OCI-LY1 (cell line): ENCODE data around the gene KRTAP9-1.

Experiments used
- H2AFZ ChIP-seq: fragments of 200-600 bp; sonication (generic), shearing (Covaris generic); 2 replicates; pipeline ENCODE4 v1.6.0; 2014; ENCODE audit warnings: antibody characterized with exemption, mild to moderate bottlenecking, low read length
- H3F3A ChIP-seq: fragments of 200-600 bp; sonication (generic), shearing (Covaris generic); 2 replicates; pipeline ENCODE4 v1.6.0; 2014; ENCODE audit warnings: mild to moderate bottlenecking, antibody characterized with exemption, low read length, moderate library complexity; ENCODE audit not compliant: insufficient read depth
- H3K27ac ChIP-seq: fragments of 200-600 bp; sonication (generic); 2 replicates; pipeline ENCODE4 v1.5.1; 2014; ENCODE audit warnings: low read length, mixed run types, mild to moderate bottlenecking, low read depth; ENCODE audit not compliant: poor library complexity, severe bottlenecking
- H3K27me3 ChIP-seq: fragments of 200-600 bp; sonication (generic); 2 replicates; pipeline ENCODE4 v1.6.0; 2014; ENCODE audit warnings: antibody characterized with exemption, mild to moderate bottlenecking, low read length, moderate library complexity; ENCODE audit not compliant: insufficient read depth
- H3K36me3 ChIP-seq: fragments of 200-600 bp; sonication (generic); 2 replicates; pipeline ENCODE4 v1.6.1; 2014; ENCODE audit warnings: mild to moderate bottlenecking, antibody characterized with exemption, low read length, moderate library complexity, mixed read lengths; ENCODE audit not compliant: insufficient read depth
- H3K4me1 ChIP-seq: fragments of 200-600 bp; sonication (generic); 2 replicates; pipeline ENCODE4 v1.5.1; 2014; ENCODE audit warnings: mild to moderate bottlenecking, low read length, moderate library complexity; ENCODE audit not compliant: insufficient read depth, severe bottlenecking
- H3K4me2 ChIP-seq: fragments of 200-600 bp; sonication (generic), shearing (Covaris generic); 2 replicates; pipeline ENCODE4 v1.6.1; 2014; ENCODE audit warnings: low read length
- H3K4me3 ChIP-seq: fragments of 200-600 bp; sonication (generic); 2 replicates; pipeline ENCODE4 v1.5.1; 2014; ENCODE audit warnings: low read length, low read depth, mild to moderate bottlenecking, mixed read lengths; ENCODE audit not compliant: poor library complexity, severe bottlenecking
- H3K79me2 ChIP-seq: fragments of 200-600 bp; shearing (Covaris generic); 2 replicates; pipeline ENCODE4 v1.6.1; 2016; ENCODE audit warnings: mixed run types, low read length, mixed read lengths; ENCODE audit not compliant: insufficient read depth
- H3K9ac ChIP-seq: fragments of 200-600 bp; sonication (generic), shearing (Covaris generic); 2 replicates; pipeline ENCODE4 v1.6.1; 2014; ENCODE audit warnings: mild to moderate bottlenecking, low read length, mixed read lengths
- H3K9me2 ChIP-seq: fragments of 200-600 bp; sonication (generic), shearing (Covaris generic); 2 replicates; pipeline ENCODE4 v1.6.1; 2014; ENCODE audit warnings: low read depth, mild to moderate bottlenecking, low read length, mixed read lengths
- H3K9me3 ChIP-seq: fragments of 200-600 bp; shearing (Covaris generic); 2 replicates; pipeline ENCODE4 v1.6.1; 2014; ENCODE audit warnings: low read length, mixed read lengths
- H4K20me1 ChIP-seq: fragments of 200-600 bp; sonication (generic), shearing (Covaris generic); 2 replicates; pipeline ENCODE4 v1.6.0; 2016; ENCODE audit warnings: mild to moderate bottlenecking, low read length; ENCODE audit not compliant: insufficient read depth
- CTCF ChIP-seq: fragments of 200-600 bp; sonication (generic), shearing (Covaris generic); IDR thresholded peaks from 2 replicates; pipeline ENCODE4 v1.5.1; 2017; ENCODE audit warnings: mild to moderate bottlenecking, antibody characterized with exemption, low read length, moderate library complexity, mixed read lengths
- EZH2 ChIP-seq: fragments of 200-600 bp; sonication (generic), shearing (Covaris generic); IDR thresholded peaks from 2 replicates; pipeline ENCODE4 v1.8.0; 2017; ENCODE audit warnings: borderline replicate concordance, mixed run types, mild to moderate bottlenecking, antibody characterized with exemption, low read length, moderate library complexity, mixed read lengths

The KRTAP9-1 gene

GRCh38 chr17:41149652-41149985, 40.1 kb upstream of the KRTAP9-1 start, which contains the start of gene KRTAP4-5:
Gene KRTAP4-5, minus strand, starts transcription at chr17:41149825. Its CDS starts 58 bp downstream, at chr17:41149767.
- Histone ChIP-seq H3K36me3 (no peaks in the 10 kb centered on the region), H3K79me2 (no peaks in the 10 kb centered on the region), H3K9ac (no peak within 1 kb of the TSS), H3F3A (no peaks in the 10 kb centered on the region), H3K4me3 (no peak within 1 kb of the TSS), H2AFZ (no peak within 1 kb of the TSS), H3K4me1 (no peaks in the 10 kb centered on the region), H3K27ac (no peak within 1 kb of the TSS), H4K20me1 (no peaks in the 10 kb centered on the region), H3K27me3 (no peaks in the 10 kb centered on the region), H3K4me2 (no peak within 1 kb of the TSS), H3K9me2 (no peaks in the 10 kb centered on the region), H3K9me3 (no peaks in the 10 kb centered on the region)
- TF ChIP-seq EZH2 (no peak), CTCF (no peak)

- Histone ChIP-seq H3K9me2 (no peaks in the 10 kb centered on the region), H3K27me3 (no peaks in the 10 kb centered on the region), H3K79me2 (no peaks in the 10 kb centered on the region), H4K20me1 (no peaks in the 10 kb centered on the region), H3K9ac (no peak overlapping the region), H3K36me3 (no peaks in the 10 kb centered on the region), H3K4me1 (no peaks in the 10 kb centered on the region), H3F3A (no peaks in the 10 kb centered on the region), H3K9me3 (no peaks in the 10 kb centered on the region), H3K27ac (no peak overlapping the region), H2AFZ (no peak overlapping the region), H3K4me2 (no peak overlapping the region), H3K4me3 (no peak overlapping the region)
- no peak for TF ChIP-seq EZH2
- TF ChIP-seq CTCF = no peak
These were observed 39.7 kb upstream of the KRTAP9-1 start for GRCh38 chr17:41150026-41150425.

GRCh38 chr17:41151525-41151924, 38.2 kb upstream of the KRTAP9-1 start:
- H3K4me3 ChIP-seq = no peak overlapping the region
- no peak overlapping the region for H2AFZ ChIP-seq
- H3K9ac ChIP-seq = no peak overlapping the region
- no peaks in the 10 kb centered on the region for H3K4me1 ChIP-seq
- H3K27ac ChIP-seq = no peak overlapping the region
- H3K4me2 ChIP-seq = no peak overlapping the region
- no peaks in the 10 kb centered on the region for H3K27me3 ChIP-seq
- no peaks in the 10 kb centered on the region for H3K9me2 ChIP-seq
- H3K79me2 ChIP-seq = no peaks in the 10 kb centered on the region
- H4K20me1 ChIP-seq = no peaks in the 10 kb centered on the region
- H3F3A ChIP-seq = no peaks in the 10 kb centered on the region
- no peaks in the 10 kb centered on the region for H3K9me3 ChIP-seq
- TF ChIP-seq EZH2 (no peak), CTCF (no peak)
- H3K36me3 ChIP-seq = no peaks in the 10 kb centered on the region
